Posterior cingulate gyrus (tissue), 11 donors: Measurements from ENCODE around the gene CACNA1C.

ENCODE experiments used
- DNase-seq, 10 donors: peaks; one replicate each; pipeline versions ENCODE4 v3.0.0 to v3.0.0-alpha.2; 2020 to 2021; ENCODE audit warnings: mixed read lengths in 3 of 10
- intact Hi-C: fragments of 100-400 bp; cut with DNase I; formaldehyde crosslinking; loops from one replicate; pipeline ENCODE4 v1.15.1; 2023

CACNA1C gene

GRCh38 chr12:2286047-2286446, 233.3 kb downstream of the CACNA1C start:
- intact Hi-C loops = no loop called here
- DNase-seq = no peak

GRCh38 chr12:2286461-2287131, 233.8 kb downstream of the CACNA1C start:
- DNase-seq = peak in 1 of 10 donors; percentile 49
- intact Hi-C loops = no loop called here

- DNase-seq = peak in 2 of 10 donors; percentile 12 to 33
Observed at GRCh38 chr12:2287151-2287550, 234.4 kb downstream of the CACNA1C start.

GRCh38 chr12:2287589-2287988, 234.8 kb downstream of the CACNA1C start:
- intact Hi-C loops = no loop called here
- DNase-seq = no peak

More at GRCh38 chr12:2287151-2287550, 234.4 kb downstream of the CACNA1C start:
- intact Hi-C loops = no loop called here

- intact Hi-C loops = no loop called here
- no peak for DNase-seq
Observed at GRCh38 chr12:2288001-2288400, 235.2 kb downstream of the CACNA1C start.

GRCh38 chr12:2288471-2288870, 235.7 kb downstream of the CACNA1C start:
- no peak for DNase-seq
- intact Hi-C loops = no loop called here

GRCh38 chr12:2288875-2289274, 236.1 kb downstream of the CACNA1C start:
- no peak for DNase-seq
- intact Hi-C loops = no loop called here

GRCh38 chr12:2289525-2289924, 236.7 kb downstream of the CACNA1C start:
- DNase-seq = no peak
- intact Hi-C loops = no loop called here

- intact Hi-C loops = no loop called here
- DNase-seq = no peak
Observed at GRCh38 chr12:2290091-2290490, 237.3 kb downstream of the CACNA1C start.

- intact Hi-C loops = no loop called here
- DNase-seq = no peak
Observed at GRCh38 chr12:2290516-2291065, 237.8 kb downstream of the CACNA1C start.

GRCh38 chr12:2291182-2291832, 238.5 kb downstream of the CACNA1C start:
- DNase-seq = no peak
- intact Hi-C loops = no loop called here

- intact Hi-C loops = no loop called here
- DNase-seq = no peak
Observed at GRCh38 chr12:2291947-2292346, 239.2 kb downstream of the CACNA1C start.

GRCh38 chr12:2292560-2292959, 239.8 kb downstream of the CACNA1C start:
- intact Hi-C loops = no loop called here
- no peak for DNase-seq

GRCh38 chr12:2294651-2295475, 242.1 kb downstream of the CACNA1C start:
- intact Hi-C loops = no loop called here

GRCh38 chr12:2295941-2296461, 243.2 kb downstream of the CACNA1C start:
- intact Hi-C loops = no loop called here
- DNase-seq = no peak

More at GRCh38 chr12:2294651-2295475, 242.1 kb downstream of the CACNA1C start:
- DNase-seq = no peak

- DNase-seq = no peak
- intact Hi-C loops = no loop called here
Observed at GRCh38 chr12:2297004-2297403, 244.2 kb downstream of the CACNA1C start.

GRCh38 chr12:2297658-2298057, 244.9 kb downstream of the CACNA1C start:
- no peak for DNase-seq
- intact Hi-C loops = no loop called here

GRCh38 chr12:2298556-2299200, 245.9 kb downstream of the CACNA1C start:
- DNase-seq = no peak
- intact Hi-C loops = no loop called here

- intact Hi-C loops = no loop called here
- no peak for DNase-seq
Observed at GRCh38 chr12:2299206-2299605, 246.4 kb downstream of the CACNA1C start.

GRCh38 chr12:2300168-2300567, 247.4 kb downstream of the CACNA1C start:
- DNase-seq = no peak
- intact Hi-C loops = no loop called here
